Neural cell (in vitro differentiated cells): ENCODE results near the gene OR7G2.

ENCODE experiments used
- EP300 ChIP-seq: fragments of 450-650 bp; conservative IDR thresholded peaks from 2 replicates; pipeline ENCODE4 v1.6.1; 2014; ENCODE audit warnings: antibody characterized with exemption, mild to moderate bottlenecking, moderate library complexity; ENCODE audit not compliant: poor library complexity, severe bottlenecking
- EZH2 ChIP-seq: fragments of 200-600, 300-800 bp; shearing (Covaris generic), sonication (generic); IDR thresholded peaks from 2 replicates; pipeline ENCODE4 v1.6.1; 2014; ENCODE audit warnings: antibody characterized with exemption, low read length, borderline replicate concordance, mild to moderate bottlenecking; ENCODE audit not compliant: insufficient read depth, poor library complexity, severe bottlenecking
- MXI1 ChIP-seq: fragments of 450-650 bp; conservative IDR thresholded peaks from 2 replicates; pipeline ENCODE4 v1.6.1; 2014; ENCODE audit warnings: antibody characterized with exemption, mild to moderate bottlenecking; ENCODE audit not compliant: poor library complexity, severe bottlenecking
- POLR2AphosphoS5 ChIP-seq: IDR thresholded peaks from 2 replicates; pipeline ENCODE4 v1.6.1; 2012
- RAD21 ChIP-seq: fragments of 450-650 bp; conservative IDR thresholded peaks from 2 replicates; pipeline ENCODE4 v1.6.1; 2014; ENCODE audit warnings: antibody characterized with exemption, mild to moderate bottlenecking, moderate library complexity
- SMC3 ChIP-seq: fragments of 450-650 bp; conservative IDR thresholded peaks from 2 replicates; pipeline ENCODE4 v1.6.1; 2014; ENCODE audit warnings: antibody characterized with exemption, mild to moderate bottlenecking, moderate library complexity; ENCODE audit not compliant: poor library complexity
- TAF1 ChIP-seq: IDR thresholded peaks from 2 replicates; pipeline ENCODE4 v1.6.1; 2012; ENCODE audit warnings: low read depth
- TF ChIP-seq, protein P1 (sequence below): fragments of 450-650 bp; IDR thresholded peaks from 2 replicates; pipeline ENCODE4 v1.5.1; 2014; ENCODE audit warnings: antibody characterized with exemption, mild to moderate bottlenecking, moderate library complexity; ENCODE audit not compliant: poor library complexity, severe bottlenecking
- TF ChIP-seq, protein P2 (sequence below): IDR thresholded peaks from 2 replicates; pipeline ENCODE4 v1.6.1; 2012; ENCODE audit warnings: borderline replicate concordance

DNA sequence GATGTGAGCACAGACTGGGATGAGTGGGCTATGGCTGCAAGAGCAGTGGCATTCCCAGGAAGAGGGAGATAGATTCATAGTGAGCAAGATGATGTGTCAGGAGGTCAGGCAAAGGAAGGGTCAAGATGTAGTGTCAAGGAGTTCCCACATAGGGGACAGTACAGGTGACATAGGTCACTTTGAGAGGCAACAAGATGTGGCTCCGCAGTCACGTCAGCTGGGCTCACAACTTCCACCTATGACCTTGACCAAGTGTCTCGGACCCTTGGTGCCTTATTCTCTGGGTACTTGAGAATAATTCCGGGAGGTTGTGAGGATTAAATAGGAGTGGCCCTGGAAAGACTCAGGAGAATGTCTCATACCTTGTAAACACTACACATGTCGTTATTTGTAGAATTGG is 43.4 kb upstream of the OR7G2 start:
- TF ChIP-seq, protein P1, sequence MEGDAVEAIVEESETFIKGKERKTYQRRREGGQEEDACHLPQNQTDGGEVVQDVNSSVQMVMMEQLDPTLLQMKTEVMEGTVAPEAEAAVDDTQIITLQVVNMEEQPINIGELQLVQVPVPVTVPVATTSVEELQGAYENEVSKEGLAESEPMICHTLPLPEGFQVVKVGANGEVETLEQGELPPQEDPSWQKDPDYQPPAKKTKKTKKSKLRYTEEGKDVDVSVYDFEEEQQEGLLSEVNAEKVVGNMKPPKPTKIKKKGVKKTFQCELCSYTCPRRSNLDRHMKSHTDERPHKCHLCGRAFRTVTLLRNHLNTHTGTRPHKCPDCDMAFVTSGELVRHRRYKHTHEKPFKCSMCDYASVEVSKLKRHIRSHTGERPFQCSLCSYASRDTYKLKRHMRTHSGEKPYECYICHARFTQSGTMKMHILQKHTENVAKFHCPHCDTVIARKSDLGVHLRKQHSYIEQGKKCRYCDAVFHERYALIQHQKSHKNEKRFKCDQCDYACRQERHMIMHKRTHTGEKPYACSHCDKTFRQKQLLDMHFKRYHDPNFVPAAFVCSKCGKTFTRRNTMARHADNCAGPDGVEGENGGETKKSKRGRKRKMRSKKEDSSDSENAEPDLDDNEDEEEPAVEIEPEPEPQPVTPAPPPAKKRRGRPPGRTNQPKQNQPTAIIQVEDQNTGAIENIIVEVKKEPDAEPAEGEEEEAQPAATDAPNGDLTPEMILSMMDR, result no peak
- no peak for TF ChIP-seq SMC3
- no peak for TF ChIP-seq EZH2
- TF ChIP-seq POLR2AphosphoS5, result no peak
- TF ChIP-seq EP300, result no peak
- TF ChIP-seq TAF1, result no peak
- no peak for TF ChIP-seq RAD21
- TF ChIP-seq, protein P2, sequence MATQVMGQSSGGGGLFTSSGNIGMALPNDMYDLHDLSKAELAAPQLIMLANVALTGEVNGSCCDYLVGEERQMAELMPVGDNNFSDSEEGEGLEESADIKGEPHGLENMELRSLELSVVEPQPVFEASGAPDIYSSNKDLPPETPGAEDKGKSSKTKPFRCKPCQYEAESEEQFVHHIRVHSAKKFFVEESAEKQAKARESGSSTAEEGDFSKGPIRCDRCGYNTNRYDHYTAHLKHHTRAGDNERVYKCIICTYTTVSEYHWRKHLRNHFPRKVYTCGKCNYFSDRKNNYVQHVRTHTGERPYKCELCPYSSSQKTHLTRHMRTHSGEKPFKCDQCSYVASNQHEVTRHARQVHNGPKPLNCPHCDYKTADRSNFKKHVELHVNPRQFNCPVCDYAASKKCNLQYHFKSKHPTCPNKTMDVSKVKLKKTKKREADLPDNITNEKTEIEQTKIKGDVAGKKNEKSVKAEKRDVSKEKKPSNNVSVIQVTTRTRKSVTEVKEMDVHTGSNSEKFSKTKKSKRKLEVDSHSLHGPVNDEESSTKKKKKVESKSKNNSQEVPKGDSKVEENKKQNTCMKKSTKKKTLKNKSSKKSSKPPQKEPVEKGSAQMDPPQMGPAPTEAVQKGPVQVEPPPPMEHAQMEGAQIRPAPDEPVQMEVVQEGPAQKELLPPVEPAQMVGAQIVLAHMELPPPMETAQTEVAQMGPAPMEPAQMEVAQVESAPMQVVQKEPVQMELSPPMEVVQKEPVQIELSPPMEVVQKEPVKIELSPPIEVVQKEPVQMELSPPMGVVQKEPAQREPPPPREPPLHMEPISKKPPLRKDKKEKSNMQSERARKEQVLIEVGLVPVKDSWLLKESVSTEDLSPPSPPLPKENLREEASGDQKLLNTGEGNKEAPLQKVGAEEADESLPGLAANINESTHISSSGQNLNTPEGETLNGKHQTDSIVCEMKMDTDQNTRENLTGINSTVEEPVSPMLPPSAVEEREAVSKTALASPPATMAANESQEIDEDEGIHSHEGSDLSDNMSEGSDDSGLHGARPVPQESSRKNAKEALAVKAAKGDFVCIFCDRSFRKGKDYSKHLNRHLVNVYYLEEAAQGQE, result no peak
- TF ChIP-seq MXI1, result no peak
